ENCODE results near the gene CMSS1.

DNA sequence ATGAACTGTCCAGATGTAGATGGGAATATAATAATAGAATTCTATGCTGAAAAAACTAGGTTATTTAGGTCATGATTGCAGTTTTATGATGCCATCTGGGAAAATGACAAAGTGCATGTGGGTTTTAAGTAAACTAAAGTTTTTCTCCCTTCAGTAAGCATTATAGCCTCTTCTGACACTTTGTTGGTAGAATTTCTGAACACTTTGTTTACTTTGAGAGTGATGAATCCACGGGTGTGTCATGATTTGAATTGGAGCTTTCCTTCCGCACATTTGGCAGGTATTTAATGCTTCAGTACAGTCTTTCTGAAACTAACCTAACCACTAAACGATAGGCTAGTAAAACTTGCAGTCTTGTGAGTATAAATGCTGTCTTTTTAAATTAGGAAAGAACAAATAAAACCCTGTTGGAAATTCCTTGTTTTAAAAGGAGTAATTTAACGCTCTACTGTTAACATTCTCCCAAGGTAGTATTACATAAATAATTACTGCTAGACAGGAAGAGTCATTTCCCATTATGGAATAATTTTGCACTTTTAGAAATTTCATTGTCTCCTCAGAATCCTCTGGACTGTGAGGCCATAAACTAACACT, 289.7 kb downstream of the CMSS1 start:
- TF ChIP-seq, protein P1, sequence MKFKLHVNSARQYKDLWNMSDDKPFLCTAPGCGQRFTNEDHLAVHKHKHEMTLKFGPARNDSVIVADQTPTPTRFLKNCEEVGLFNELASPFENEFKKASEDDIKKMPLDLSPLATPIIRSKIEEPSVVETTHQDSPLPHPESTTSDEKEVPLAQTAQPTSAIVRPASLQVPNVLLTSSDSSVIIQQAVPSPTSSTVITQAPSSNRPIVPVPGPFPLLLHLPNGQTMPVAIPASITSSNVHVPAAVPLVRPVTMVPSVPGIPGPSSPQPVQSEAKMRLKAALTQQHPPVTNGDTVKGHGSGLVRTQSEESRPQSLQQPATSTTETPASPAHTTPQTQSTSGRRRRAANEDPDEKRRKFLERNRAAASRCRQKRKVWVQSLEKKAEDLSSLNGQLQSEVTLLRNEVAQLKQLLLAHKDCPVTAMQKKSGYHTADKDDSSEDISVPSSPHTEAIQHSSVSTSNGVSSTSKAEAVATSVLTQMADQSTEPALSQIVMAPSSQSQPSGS (CRISPR knock-in tag; IDR thresholded peaks at IDR 0.05; ENCODE audit: borderline replicate concordance, low read depth) = no peak
- no peak for TF ChIP-seq ZNF512 (CRISPR knock-in tag; IDR thresholded peaks at IDR 0.05; ENCODE audit: borderline replicate concordance)
- TF ChIP-seq FOXK1 (CRISPR knock-in tag; IDR thresholded peaks at IDR 0.05) = no peak
- TF ChIP-seq, protein P2, sequence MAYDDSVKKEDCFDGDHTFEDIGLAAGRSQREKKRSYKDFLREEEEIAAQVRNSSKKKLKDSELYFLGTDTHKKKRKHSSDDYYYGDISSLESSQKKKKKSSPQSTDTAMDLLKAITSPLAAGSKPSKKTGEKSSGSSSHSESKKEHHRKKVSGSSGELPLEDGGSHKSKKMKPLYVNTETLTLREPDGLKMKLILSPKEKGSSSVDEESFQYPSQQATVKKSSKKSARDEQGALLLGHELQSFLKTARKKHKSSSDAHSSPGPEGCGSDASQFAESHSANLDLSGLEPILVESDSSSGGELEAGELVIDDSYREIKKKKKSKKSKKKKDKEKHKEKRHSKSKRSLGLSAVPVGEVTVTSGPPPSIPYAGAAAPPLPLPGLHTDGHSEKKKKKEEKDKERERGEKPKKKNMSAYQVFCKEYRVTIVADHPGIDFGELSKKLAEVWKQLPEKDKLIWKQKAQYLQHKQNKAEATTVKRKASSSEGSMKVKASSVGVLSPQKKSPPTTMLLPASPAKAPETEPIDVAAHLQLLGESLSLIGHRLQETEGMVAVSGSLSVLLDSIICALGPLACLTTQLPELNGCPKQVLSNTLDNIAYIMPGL (CRISPR knock-in tag; IDR thresholded peaks at IDR 0.05) = no peak
- no peak for TF ChIP-seq ZBTB21 (CRISPR knock-in tag; IDR thresholded peaks at IDR 0.05; ENCODE audit: borderline replicate concordance)
- TF ChIP-seq, protein P3, sequence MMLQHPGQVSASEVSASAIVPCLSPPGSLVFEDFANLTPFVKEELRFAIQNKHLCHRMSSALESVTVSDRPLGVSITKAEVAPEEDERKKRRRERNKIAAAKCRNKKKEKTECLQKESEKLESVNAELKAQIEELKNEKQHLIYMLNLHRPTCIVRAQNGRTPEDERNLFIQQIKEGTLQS (CRISPR knock-in tag; conservative IDR thresholded peaks at IDR 0.05) = no peak
- no peak for TF ChIP-seq ETV6 (CRISPR knock-in tag; IDR thresholded peaks at IDR 0.05)
- no peak for TF ChIP-seq CTCF (IDR thresholded peaks at IDR 0.05)
- no peak for TF ChIP-seq CBFB (CRISPR knock-in tag; IDR thresholded peaks at IDR 0.05; ENCODE audit: low read depth)
- no peak for TF ChIP-seq ZMAT4 (CRISPR knock-in tag; IDR thresholded peaks at IDR 0.05)
- no peak for TF ChIP-seq ZNF121 (CRISPR knock-in tag; IDR thresholded peaks at IDR 0.05)
- TF ChIP-seq JUN (CRISPR knock-in tag; IDR thresholded peaks at IDR 0.05) = no peak
- TF ChIP-seq, protein P4, sequence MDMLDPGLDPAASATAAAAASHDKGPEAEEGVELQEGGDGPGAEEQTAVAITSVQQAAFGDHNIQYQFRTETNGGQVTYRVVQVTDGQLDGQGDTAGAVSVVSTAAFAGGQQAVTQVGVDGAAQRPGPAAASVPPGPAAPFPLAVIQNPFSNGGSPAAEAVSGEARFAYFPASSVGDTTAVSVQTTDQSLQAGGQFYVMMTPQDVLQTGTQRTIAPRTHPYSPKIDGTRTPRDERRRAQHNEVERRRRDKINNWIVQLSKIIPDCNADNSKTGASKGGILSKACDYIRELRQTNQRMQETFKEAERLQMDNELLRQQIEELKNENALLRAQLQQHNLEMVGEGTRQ (CRISPR knock-in tag; IDR thresholded peaks at IDR 0.05) = no peak
